22Rv1 (cell line): ENCODE data around the gene NOD1.

Experiments
- ZFX ChIP-seq: fragments of 450-650 bp; IDR thresholded peaks from 2 replicates; pipeline ENCODE4 v1.6.1; 2017; ENCODE audit warnings: antibody characterized with exemption, borderline replicate concordance
- TF ChIP-seq, protein P1 (sequence below): fragments of 450-650 bp; IDR thresholded peaks from 2 replicates; pipeline ENCODE4 v1.5.1; 2017; ENCODE audit warnings: mild to moderate bottlenecking

- TF ChIP-seq, protein P1, sequence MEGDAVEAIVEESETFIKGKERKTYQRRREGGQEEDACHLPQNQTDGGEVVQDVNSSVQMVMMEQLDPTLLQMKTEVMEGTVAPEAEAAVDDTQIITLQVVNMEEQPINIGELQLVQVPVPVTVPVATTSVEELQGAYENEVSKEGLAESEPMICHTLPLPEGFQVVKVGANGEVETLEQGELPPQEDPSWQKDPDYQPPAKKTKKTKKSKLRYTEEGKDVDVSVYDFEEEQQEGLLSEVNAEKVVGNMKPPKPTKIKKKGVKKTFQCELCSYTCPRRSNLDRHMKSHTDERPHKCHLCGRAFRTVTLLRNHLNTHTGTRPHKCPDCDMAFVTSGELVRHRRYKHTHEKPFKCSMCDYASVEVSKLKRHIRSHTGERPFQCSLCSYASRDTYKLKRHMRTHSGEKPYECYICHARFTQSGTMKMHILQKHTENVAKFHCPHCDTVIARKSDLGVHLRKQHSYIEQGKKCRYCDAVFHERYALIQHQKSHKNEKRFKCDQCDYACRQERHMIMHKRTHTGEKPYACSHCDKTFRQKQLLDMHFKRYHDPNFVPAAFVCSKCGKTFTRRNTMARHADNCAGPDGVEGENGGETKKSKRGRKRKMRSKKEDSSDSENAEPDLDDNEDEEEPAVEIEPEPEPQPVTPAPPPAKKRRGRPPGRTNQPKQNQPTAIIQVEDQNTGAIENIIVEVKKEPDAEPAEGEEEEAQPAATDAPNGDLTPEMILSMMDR: no peak
- no peak for TF ChIP-seq ZFX
Observed at GRCh38 chr7:30390736-30391636, 87.6 kb downstream of the NOD1 start.
